K562 (cell line): ENCODE measurements around the gene SMG6. TPM values are rescaled to one million over a fixed set of nuclear protein-coding genes. Genes with fewer than 3 reads are reported as not detected.

Experiments used
- ATAC-seq: fragments of 200-7000 bp; cut with Tn5 transposase; 3 replicates; pipeline ENCODE4 v1.9.1; 2020; ENCODE audit warnings: moderate library complexity
- BruUV-seq: library from RNA; stranded (reverse); fragments of 400-500 nt; replicated peaks from 2 replicates; lab custom pipeline; 2021; lab: Mats Ljungman, UMichigan
- CTCF ChIA-PET: fragments of 300-600 bp; formaldehyde crosslinking; extraction: SDS; loops from one replicate; lab custom pipeline; 2021; ENCODE audit warnings: low intra/inter-chr PET ratio; lab: Yijun Ruan, JAX
- POLR2A ChIA-PET: fragments of 300-600, 350-650 bp; sonication (Branson Sonifier 250); formaldehyde crosslinking; extraction: SDS; loops from one replicate; lab custom pipeline; 2021; ENCODE audit warnings: antibody characterized with exemption, inconsistent platforms; lab: Yijun Ruan, JAX
- DNase-seq, 4 experiments: peaks; one replicate each; pipeline versions ENCODE4 v3.0.0 to v3.0.0-alpha.2; 2011 to 2018; ENCODE audit warnings: low spot score in 3 of 4, mixed read lengths in 3 of 4; ENCODE audit errors: extremely low read depth in 1 of 4
- FAIRE-seq: peaks from 2 replicates; lab custom pipeline; 2011; peaks lifted over from hg19 to GRCh38; lab: Jason Lieb, UNC
- H2AFZ ChIP-seq: 2 replicates; pipeline ENCODE4 v1.6.0; 2011; ENCODE audit warnings: low read depth, low read length, control low read depth, inconsistent platforms
- H3K27ac ChIP-seq: fragments of 200-600 bp; 3 replicates; pipeline ENCODE4 v1.8.0; 2011; ENCODE audit warnings: low read depth, mild to moderate bottlenecking, control low read depth, inconsistent platforms, low read length, moderate library complexity, mixed read lengths; ENCODE audit errors: extremely low read depth
- H3K27me3 ChIP-seq, 2 experiments: fragments of 300-600 bp in 1 of 2; 2 replicates in 1 of 2; 3 replicates in 1 of 2; pipeline versions ENCODE4 v1.6.0 to v1.8.0; 2011; ENCODE audit warnings: inconsistent platforms in 2 of 2, low read length in 2 of 2, mild to moderate bottlenecking in 1 of 2, mixed read lengths in 1 of 2, moderate library complexity in 1 of 2; ENCODE audit not compliant: control insufficient read depth in 2 of 2, insufficient read depth in 2 of 2
- H3K36me3 ChIP-seq: fragments of 300-600 bp; 3 replicates; pipeline ENCODE4 v1.8.0; 2011; ENCODE audit warnings: mild to moderate bottlenecking, low read length, inconsistent platforms; ENCODE audit not compliant: control insufficient read depth, insufficient read depth
- H3K4me1 ChIP-seq, 2 experiments: fragments of 200-600 bp in 1 of 2; replicated peaks in 1 of 2; 2 replicates in 1 of 2; 3 replicates in 1 of 2; pipeline versions ENCODE4 v1.5.1 to v1.8.0; 2011; ENCODE audit warnings: inconsistent platforms in 2 of 2, low read length in 2 of 2, mild to moderate bottlenecking in 1 of 2, mixed read lengths in 1 of 2, moderate library complexity in 1 of 2; ENCODE audit not compliant: control insufficient read depth in 2 of 2, insufficient read depth in 2 of 2
- H3K4me2 ChIP-seq: 2 replicates; pipeline ENCODE4 v1.6.1; 2011; ENCODE audit warnings: low read length, control low read depth, inconsistent platforms, mixed read lengths; ENCODE audit not compliant: insufficient read depth
- H3K4me3 ChIP-seq: fragments of 200-600 bp; sonication (generic), shearing (Covaris generic); 2 replicates; pipeline ENCODE4 v1.5.1; 2016; ENCODE audit warnings: control low read depth, inconsistent platforms
- H3K79me2 ChIP-seq: fragments of 200-600 bp; 3 replicates; pipeline ENCODE4 v1.8.0; 2011; ENCODE audit warnings: low read length, inconsistent platforms; ENCODE audit not compliant: control insufficient read depth, insufficient read depth
- H3K9ac ChIP-seq, 2 experiments: 2 replicates each; pipeline versions ENCODE4 v1.6.0 to v1.6.1; 2011; ENCODE audit warnings: low read depth in 2 of 2, low read length in 2 of 2, control low read depth in 1 of 2, inconsistent platforms in 1 of 2, mild to moderate bottlenecking in 1 of 2, mixed read lengths in 1 of 2; ENCODE audit not compliant: insufficient read depth in 1 of 2
- H3K9me1 ChIP-seq: one replicate; pipeline ENCODE4 v1.6.0; 2011; ENCODE audit warnings: inconsistent platforms, mild to moderate bottlenecking, low read length, moderate library complexity; ENCODE audit not compliant: control insufficient read depth, insufficient read depth
- H3K9me3 ChIP-seq: replicated peaks from 2 replicates; pipeline ENCODE4 v1.5.1; 2011; ENCODE audit warnings: low read depth, low read length, inconsistent platforms; ENCODE audit not compliant: control insufficient read depth, insufficient read depth
- H4K20me1 ChIP-seq: replicated peaks from 2 replicates; pipeline ENCODE4 v1.6.1; 2011; ENCODE audit warnings: low read length, inconsistent platforms, mixed read lengths; ENCODE audit not compliant: control insufficient read depth, insufficient read depth
- ERF ChIP-seq: fragments of 450-650 bp; formaldehyde crosslinking; IDR thresholded peaks from 2 replicates; pipeline ENCODE4 v1.4.0; 2020; ENCODE audit warnings: mild to moderate bottlenecking, mixed read lengths
- FOXP1 ChIP-seq: sonication (generic); formaldehyde crosslinking; IDR thresholded peaks from 2 replicates; pipeline ENCODE4 v1.8.0; 2022; ENCODE audit warnings: mild to moderate bottlenecking, missing genetic modification reagents
- HDAC8 ChIP-seq: fragments of 450-650 bp; IDR thresholded peaks from 2 replicates; pipeline ENCODE4 v1.6.1; 2016; ENCODE audit warnings: mild to moderate bottlenecking, missing genetic modification characterization, moderate library complexity, missing compliant biosample characterization
- HEY1 ChIP-seq: fragments of 250-450 bp; sonication (Bioruptor Pico); IDR thresholded peaks from 2 replicates; pipeline ENCODE4 v1.5.0; 2020; ENCODE audit warnings: mild to moderate bottlenecking, moderate library complexity, borderline replicate concordance
- NCOA4 ChIP-seq: fragments of 450-650 bp; IDR thresholded peaks from 2 replicates; pipeline ENCODE4 v1.6.1; 2018; ENCODE audit warnings: mild to moderate bottlenecking; ENCODE audit not compliant: partially characterized antibody
- RB1 ChIP-seq: fragments of 450-650 bp; IDR thresholded peaks from 2 replicates; pipeline ENCODE4 v1.6.1; 2017; ENCODE audit warnings: low read depth, mild to moderate bottlenecking
- SIRT6 ChIP-seq: IDR thresholded peaks from one replicate; pipeline ENCODE4 v1.6.1; 2012; ENCODE audit warnings: low read depth, mild to moderate bottlenecking, control low read depth, inconsistent platforms, low read length, moderate library complexity
- SMARCA5 ChIP-seq: fragments of 450-650 bp; IDR thresholded peaks from 2 replicates; pipeline ENCODE4 v1.6.1; 2016
- SREBF1 ChIP-seq: fragments of 150-350 bp; IDR thresholded peaks from 2 replicates; pipeline ENCODE4 v1.6.1; 2014; ENCODE audit warnings: antibody characterized with exemption, low read depth, low read length, borderline replicate concordance
- TBP ChIP-seq: optimal IDR thresholded peaks from 2 replicates; pipeline ENCODE3; 2011; ENCODE audit warnings: low read depth, low read length, improper control_type of control experiment
- THRA ChIP-seq: fragments of 450-650 bp; IDR thresholded peaks from 2 replicates; pipeline ENCODE4 v1.6.1; 2017; ENCODE audit warnings: mild to moderate bottlenecking, moderate library complexity
- ZNF121 ChIP-seq: sonication (generic); formaldehyde crosslinking; conservative IDR thresholded peaks from 2 replicates; pipeline ENCODE4 v1.8.0; 2022; ENCODE audit warnings: missing genetic modification reagents
- ZNF436 ChIP-seq: fragments of 250-450, 450-650 bp; sonication (Bioruptor Pico); formaldehyde crosslinking; IDR thresholded peaks from 2 replicates; pipeline ENCODE4 v1.7.0; 2020; ENCODE audit warnings: mild to moderate bottlenecking
- ZNF583 ChIP-seq: fragments of 250-450 bp; sonication (Bioruptor Pico); IDR thresholded peaks from 2 replicates; pipeline ENCODE4 v1.4.0; 2020
- WGBS: fragments of 100-300 bp; shearing (Covaris generic); methylation state at CpG from one replicate; pipeline ENCODE4 v1.1.6; 2016; ENCODE audit warnings: low coverage, mixed read lengths; ENCODE audit not compliant: insufficient coverage; ENCODE audit errors: missing lambda C conversion rate; 5-methylcytosine and 5-hydroxymethylcytosine counted together
- in situ Hi-C: fragments of 300-500 bp; cut with MboI; formaldehyde crosslinking; loops from 4 replicates; pipeline ENCODE4 v1.15.0; 2018; ENCODE audit warnings: inconsistent platforms, mixed read lengths
- intact Hi-C: fragments of 100-400 bp; cut with micrococcal nuclease; formaldehyde crosslinking; loops from 2 replicates; pipeline ENCODE4 v1.14.2; 2022
- polyA plus RNA-seq, 8 experiments: library from polyadenylated mRNA; depleted of rRNA in 4 of 8; stranded (reverse) in 5 of 8; unstranded in 3 of 8; fragments of >200 nt; fragmentation: Nextera tagmentation in 2 of 8; fragmentation: Illumina TruSeq in 1 of 8; extraction: Ambion mirVana in 2 of 8; extraction: Trizol in 1 of 8; gene quantifications; 2 replicates each; pipeline versions ENCODE4 v1.2.1 to v1.2.3, GENCODE V29; 2011 to 2014; ENCODE audit warnings: inconsistent platforms in 1 of 8, missing spikeins in 1 of 8
- total RNA-seq, 7 experiments: library from RNA; depleted of rRNA in 6 of 7; stranded (reverse); fragments of >200 nt in 6 of 7; fragmentation: Illumina TruSeq in 2 of 7; extraction: Trizol in 2 of 7; gene quantifications; 2 replicates each; pipeline versions ENCODE4 v1.2.1 to v1.2.3, GENCODE V29; 2011 to 2021; ENCODE audit warnings: low replicate concordance in 1 of 7
- TF ChIP-seq, protein P1 (sequence below): sonication (generic); formaldehyde crosslinking; IDR thresholded peaks from 2 replicates; pipeline ENCODE4 v1.8.1; 2022; ENCODE audit warnings: missing genetic modification reagents

Gene SMG6
- total and polyA plus RNA-seq, 9 of the 15 experiments (the other 6 are each of a cell fraction or from before 2014, with no cell fraction given): 0.44 to 13.9 (median 6.0) TPM

DNA sequence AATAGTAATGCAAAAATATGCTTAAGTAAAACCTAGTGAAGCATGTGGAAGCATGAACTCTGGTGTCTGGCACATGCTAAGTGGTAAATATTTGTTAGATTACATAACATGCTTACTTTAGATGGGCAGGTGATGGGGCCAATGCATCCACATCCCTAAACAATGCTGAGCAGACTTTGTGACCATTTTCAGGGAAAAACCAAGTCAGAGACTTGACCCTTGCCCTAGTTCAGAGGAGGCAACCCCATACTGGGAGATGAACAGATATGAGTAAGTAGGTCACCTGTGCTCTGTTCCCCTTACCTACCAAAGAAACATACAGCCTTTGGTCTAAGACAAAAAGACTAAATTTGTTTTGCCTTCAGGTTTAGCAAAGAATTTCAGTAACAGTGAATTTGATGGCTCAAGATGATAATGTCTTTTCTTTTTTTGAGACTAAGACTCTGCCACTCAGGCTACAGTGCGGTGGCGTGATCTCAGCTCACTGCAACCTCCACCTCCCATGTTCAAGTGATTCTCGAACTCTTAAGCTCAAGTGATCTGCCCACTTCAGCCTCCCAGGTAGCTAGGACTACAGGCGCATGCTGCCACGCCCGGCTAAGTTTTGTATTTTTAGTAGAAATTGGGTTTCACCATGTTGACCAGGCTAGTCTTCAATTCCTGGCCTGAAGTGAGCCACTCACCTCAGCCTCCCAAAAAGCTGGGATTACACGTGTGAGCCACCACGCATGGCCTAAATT, 157.3 kb downstream of the SMG6 start:
- ChIA-PET CTCF (no interaction called here), POLR2A (interaction anchor here (0.7 to 1.8 kb wide), 4 partner anchors 10 to 16 kb away, joined by 3 to 7 read pairs (median 4); no protein-coding TSS in a partner anchor)
- H3K27ac ChIP-seq: no peak overlapping the region
- no peak for ATAC-seq
- H3K27me3 ChIP-seq: no peaks in the 10 kb centered on the region
- FAIRE-seq: no peak
- TF ChIP-seq SREBF1 (no peak), HDAC8 (tag) (no peak), SIRT6 (no peak), TBP (no peak), HEY1 (no peak), RB1 (no peak), SMARCA5 (no peak), ZNF583 (CRISPR knock-in tag) (no peak), ZNF121 (CRISPR knock-in tag) (no peak), NCOA4 (no peak), ZNF436 (CRISPR knock-in tag) (no peak), FOXP1 (CRISPR knock-in tag) (no peak), ERF (CRISPR knock-in tag) (no peak), THRA (no peak)
- TF ChIP-seq, protein P1, sequence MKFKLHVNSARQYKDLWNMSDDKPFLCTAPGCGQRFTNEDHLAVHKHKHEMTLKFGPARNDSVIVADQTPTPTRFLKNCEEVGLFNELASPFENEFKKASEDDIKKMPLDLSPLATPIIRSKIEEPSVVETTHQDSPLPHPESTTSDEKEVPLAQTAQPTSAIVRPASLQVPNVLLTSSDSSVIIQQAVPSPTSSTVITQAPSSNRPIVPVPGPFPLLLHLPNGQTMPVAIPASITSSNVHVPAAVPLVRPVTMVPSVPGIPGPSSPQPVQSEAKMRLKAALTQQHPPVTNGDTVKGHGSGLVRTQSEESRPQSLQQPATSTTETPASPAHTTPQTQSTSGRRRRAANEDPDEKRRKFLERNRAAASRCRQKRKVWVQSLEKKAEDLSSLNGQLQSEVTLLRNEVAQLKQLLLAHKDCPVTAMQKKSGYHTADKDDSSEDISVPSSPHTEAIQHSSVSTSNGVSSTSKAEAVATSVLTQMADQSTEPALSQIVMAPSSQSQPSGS (CRISPR knock-in tag): no peak
- no peak overlapping the region for H3K4me2 ChIP-seq
- BruUV-seq: no TSS peak
- no peaks in the 10 kb centered on the region for H4K20me1 ChIP-seq
- no peak for DNase-seq
- H3K9me3 ChIP-seq: no peaks in the 10 kb centered on the region
- in situ Hi-C loops: no loop called here
- H3K4me1 ChIP-seq: no peaks in the 10 kb centered on the region
- no peaks in the 10 kb centered on the region for H3K9me1 ChIP-seq
- no peak overlapping the region for H2AFZ ChIP-seq
- H3K9ac ChIP-seq: no peak overlapping the region
- H3K4me3 ChIP-seq: no peak overlapping the region
- no peaks in the 10 kb centered on the region for H3K79me2 ChIP-seq
- intact Hi-C loops: no loop called here
- 83% methylated on average over 5 of the region's 8 CpGs for whole genome bisulfite sequencing
- H3K36me3 ChIP-seq: peaks cover 8% of the 10 kb centered on the region; the same call in 2 of the 3 replicates
